Measurements from ENCODE around the gene GBA2.

GRCh38 chr9:35756275-35757225 is 7.5 kb upstream of the GBA2 start:
- no peak for TF ChIP-seq POLR2A (IDR thresholded peaks at IDR 0.05)
- TF ChIP-seq CTCF (IDR thresholded peaks at IDR 0.05) = no peak
